Activated T-helper 2 cell treated with anti-CD3 and anti-CD28 coated beads, Interferon-gamma antibody, Interleukin-2, Interleukin-4, amounts not matched to agents 10 μg/mL and 5 μg/mL and 100 μg/mL, durations not matched to agents 14 hours and 24 hours and 36 hours (primary cell): Measurements from ENCODE around the gene AMDHD2. TPM values are rescaled to one million over a fixed set of nuclear protein-coding genes. Genes with fewer than 3 reads are reported as not detected.
"Not testable (repeated sequence)": the region's sequence is repeated elsewhere in the genome, so short reads cannot be mapped to it uniquely, and the experiment has no call there.

Source experiments
- DNase-seq: peaks from one replicate; pipeline ENCODE4 v3.0.0; 2021; ENCODE audit warnings: low spot score
- H3K27ac Mint-ChIP-seq: one replicate; pipeline ENCODE4 v1.8.0; 2021; ENCODE audit warnings: mixed read lengths
- H3K27me3 Mint-ChIP-seq: one replicate; pipeline ENCODE4 v1.8.0; 2021; ENCODE audit warnings: low read depth, mixed read lengths
- H3K36me3 Mint-ChIP-seq: one replicate; pipeline ENCODE4 v1.8.0; 2021; ENCODE audit warnings: low read depth, mixed read lengths
- H3K4me1 Mint-ChIP-seq: one replicate; pipeline ENCODE4 v1.8.0; 2021; ENCODE audit warnings: low read depth, mixed read lengths
- H3K4me3 Mint-ChIP-seq: one replicate; pipeline ENCODE4 v1.8.0; 2021; ENCODE audit warnings: low read depth, mild to moderate bottlenecking, moderate library complexity, mixed read lengths
- H3K9me3 Mint-ChIP-seq: one replicate; pipeline ENCODE4 v1.8.0; 2021; ENCODE audit warnings: mixed read lengths
- intact Hi-C: fragments of 100-400 bp; cut with micrococcal nuclease; formaldehyde crosslinking; loops from one replicate; pipeline ENCODE4 v1.15.1; 2023
- total RNA-seq: library from RNA; stranded (reverse); gene quantifications from 2 replicates; pipeline ENCODE4 v1.2.3, GENCODE V29; 2022

AMDHD2 gene
- total RNA-seq, 1 donor from 2014 or later: 30.1 TPM

GRCh38 chr16:2578905-2579304 is 58.7 kb downstream of the AMDHD2 start:
- H3K4me3 Mint-ChIP-seq, H3K27me3 Mint-ChIP-seq, intact Hi-C loops, H3K9me3 Mint-ChIP-seq, DNase-seq, H3K4me1 Mint-ChIP-seq, H3K36me3 Mint-ChIP-seq, H3K27ac Mint-ChIP-seq: not testable (repeated sequence)

- H3K4me1 Mint-ChIP-seq, DNase-seq, intact Hi-C loops: not testable (repeated sequence)
Observed at GRCh38 chr16:2580143-2580542, 60.0 kb downstream of the AMDHD2 start.

GRCh38 chr16:2580818-2581217 is 60.6 kb downstream of the AMDHD2 start:
- DNase-seq, H3K36me3 Mint-ChIP-seq, H3K4me3 Mint-ChIP-seq, H3K27me3 Mint-ChIP-seq, H3K27ac Mint-ChIP-seq, intact Hi-C loops, H3K9me3 Mint-ChIP-seq, H3K4me1 Mint-ChIP-seq: not testable (repeated sequence)

More at GRCh38 chr16:2580143-2580542, 60.0 kb downstream of the AMDHD2 start:
- not testable (repeated sequence) for H3K36me3 Mint-ChIP-seq, H3K27ac Mint-ChIP-seq, H3K9me3 Mint-ChIP-seq, H3K4me3 Mint-ChIP-seq, H3K27me3 Mint-ChIP-seq

Other genes starting within 250 kb of the AMDHD2 start
- 11.1 and 12.5 TPM in 2 replicates for gene ABCA3, start 179.6 kb upstream of the AMDHD2 start, total RNA-seq
- gene CCNF, start 90.9 kb upstream of the AMDHD2 start, total RNA-seq: 48.4 and 48.9 TPM in 2 replicates
- gene TEDC2, start 60.3 kb upstream of the AMDHD2 start, total RNA-seq: 31.8 and 34.6 TPM in 2 replicates
- gene NTN3, start 49.1 kb upstream of the AMDHD2 start, total RNA-seq: 0.28 TPM in 1 of 2 replicates, not detected in the other
- gene TBC1D24, start 45.2 kb upstream of the AMDHD2 start, total RNA-seq: 19.6 and 21.4 TPM in 2 replicates
- 114 and 119 TPM in 2 replicates for gene ATP6V0C, start 6.4 kb upstream of the AMDHD2 start, total RNA-seq
- 0.25 TPM in 1 of 2 replicates, not detected in the other for gene CEMP1, start 11.0 kb downstream of the AMDHD2 start, total RNA-seq
- 45.7 and 48.5 TPM in 2 replicates for gene PDPK1, start 17.6 kb downstream of the AMDHD2 start, total RNA-seq
- 65.5 and 68.5 TPM in 2 replicates for gene KCTD5, start 162.2 kb downstream of the AMDHD2 start, total RNA-seq
- gene PRSS27, start 199.9 kb downstream of the AMDHD2 start, total RNA-seq: 1.8 and 2.1 TPM in 2 replicates
- 694 and 701 TPM in 2 replicates for gene SRRM2, start 232.3 kb downstream of the AMDHD2 start, total RNA-seq